Stomach (tissue), 9 donors: Measurements from ENCODE around the gene BRCA2. TPM values are rescaled to one million over a fixed set of nuclear protein-coding genes. Genes with fewer than 3 reads are reported as not detected.

Experiments
- DNase-seq, 2 donors: peaks; one replicate each; pipeline versions ENCODE4 v3.0.0 to v3.0.0-alpha.2; 2013 to 2019
- H3K27ac ChIP-seq, 5 donors: fragments of 200-600 bp in 4 of 5; sonication (generic) in 4 of 5; one replicate each; pipeline ENCODE4 v1.5.1; 2013 to 2019; ENCODE audit warnings: mild to moderate bottlenecking in 1 of 5, moderate library complexity in 1 of 5
- H3K27me3 ChIP-seq, 3 donors: fragments of 200-600 bp; sonication (generic); one replicate each; pipeline ENCODE4 v1.5.1; 2017 to 2019; ENCODE audit warnings: mixed run types in 1 of 3
- H3K36me3 ChIP-seq, 4 donors: fragments of 200-600 bp; sonication (generic); 1 replicate in 3 of 4; 2 replicates in 1 of 4; pipeline ENCODE4 v1.5.1; 2016 to 2019
- H3K4me1 ChIP-seq, 4 donors: fragments of 200-600 bp; sonication (generic); one replicate each; pipeline ENCODE4 v1.5.1; 2016 to 2019
- H3K4me3 ChIP-seq, 4 donors: fragments of 200-600 bp; sonication (generic) in 3 of 4; one replicate each; pipeline ENCODE4 v1.5.1; 2016 to 2019; ENCODE audit warnings: mild to moderate bottlenecking in 1 of 4
- H3K9me3 ChIP-seq, 4 donors: fragments of 200-600 bp; sonication (generic); one replicate each; pipeline ENCODE4 v1.5.1; 2016 to 2019
- CTCF ChIP-seq, 7 experiments: fragments of 450-650 bp in 4 of 7; fragments of 200-600 bp in 3 of 7; sonication (generic) in 3 of 7; IDR thresholded peaks; one replicate each; pipeline ENCODE4 v1.5.1; 2016 to 2019; ENCODE audit warnings: antibody characterized with exemption in 7 of 7, control low read depth in 2 of 7, mild to moderate bottlenecking in 1 of 7
- EP300 ChIP-seq: sonication (generic); formaldehyde crosslinking; IDR thresholded peaks from one replicate; pipeline ENCODE4 v1.6.1; 2017; ENCODE audit warnings: antibody characterized with exemption
- POLR2A ChIP-seq, 4 donors: fragments of 450-650 bp; IDR thresholded peaks; one replicate each; pipeline ENCODE4 v1.6.1; 2016; ENCODE audit warnings: antibody characterized with exemption in 4 of 4, control low read depth in 2 of 4, mild to moderate bottlenecking in 1 of 4, moderate library complexity in 1 of 4
- POLR2AphosphoS5 ChIP-seq, 3 donors: sonication (generic); formaldehyde crosslinking; IDR thresholded peaks; one replicate each; pipeline ENCODE4 v1.6.1; 2016; ENCODE audit warnings: antibody characterized with exemption in 3 of 3
- WGBS, 5 donors: extraction: QIAGEN DNeasy Blood & Tissue Kit in 3 of 5; methylation state at CpG; one replicate each; pipeline versions ENCODE4 v1.1.5 to v1.1.7; 2013 to 2018; 5-methylcytosine and 5-hydroxymethylcytosine counted together
- intact Hi-C: fragments of 100-400 bp; cut with DNase I; formaldehyde crosslinking; loops from one replicate; pipeline ENCODE4 v1.15.1; 2023; ENCODE audit warnings: low total_unique reads
- polyA plus RNA-seq, 3 donors: library from polyadenylated mRNA; stranded (reverse); fragments of 200-250 nt; gene quantifications; one replicate each; pipeline ENCODE4 v1.2.3, GENCODE V29; 2013
- total RNA-seq, 5 donors: library from RNA; depleted of rRNA; stranded (reverse); fragments of >200 nt; gene quantifications; one replicate each; pipeline versions ENCODE4 v1.1.0 to v1.2.3, GENCODE V29; 2014 to 2016
- donor health status: healthy with polysubstance abuse.
- donor health status: Bipolar disorder and iron deficiency.
- donor health status: healthy.

BRCA2 gene
- total and polyA plus RNA-seq, 8 donors = 0.53 to 16.2 (median 1.2) TPM

- no peak for TF ChIP-seq POLR2AphosphoS5 (IDR thresholded peaks at IDR 0.05)
- DNase-seq = no peak
- peaks cover 0 to 12% (median 0%) of the 10 kb centered on the region in 4 donors for H3K36me3 ChIP-seq
- peaks cover 14 to 32% (median 22%) of the 10 kb centered on the region in 4 donors for H3K4me1 ChIP-seq
- 94 to 98% (median 97%) methylated on average over 6 of the region's 6 CpGs for WGBS, 5 donors
- no peaks in the 10 kb centered on the region for H3K9me3 ChIP-seq
- H3K27me3 ChIP-seq = no peaks in the 10 kb centered on the region
- H3K4me3 ChIP-seq = no peak overlapping the region
- H3K27ac ChIP-seq = peak overlapping the region in 4 of 5 donors; percentile 86 to 95 (median 92)
- intact Hi-C loops = no loop called here
Observed at GRCh38 chr13:32429433-32429909, 114.2 kb downstream of the BRCA2 start.

- TF ChIP-seq POLR2AphosphoS5 (IDR thresholded peaks at IDR 0.05) (no peak), EP300 (no peak)
- H3K27ac ChIP-seq = no peak overlapping the region
- no peaks in the 10 kb centered on the region for H3K9me3 ChIP-seq
- H3K4me1 ChIP-seq = peaks cover 14 to 28% (median 22%) of the 10 kb centered on the region in 4 donors
- 71 to 83% (median 77%) methylated on average over 6 of the region's 6 CpGs for WGBS, 5 donors
- H3K36me3 ChIP-seq = peaks cover 0 to 12% (median 0%) of the 10 kb centered on the region in 4 donors
- no peak overlapping the region for H3K4me3 ChIP-seq
- DNase-seq = peak in 1 of 2 donors; percentile 15
- no peaks in the 10 kb centered on the region for H3K27me3 ChIP-seq
- intact Hi-C loops = no loop called here
Observed at GRCh38 chr13:32430018-32430747, 114.9 kb downstream of the BRCA2 start.

- H3K27ac ChIP-seq = no peak overlapping the region
- H3K9me3 ChIP-seq = no peaks in the 10 kb centered on the region
- WGBS, 5 donors = 87 to 95% (median 93%) methylated on average over 5 of the region's 5 CpGs
- H3K4me3 ChIP-seq = no peak overlapping the region
- H3K4me1 ChIP-seq = peaks cover 5 to 16% (median 11%) of the 10 kb centered on the region in 4 donors
- no peaks in the 10 kb centered on the region for H3K27me3 ChIP-seq
- intact Hi-C loops = no loop called here
- DNase-seq = no peak
- peaks cover 0 to 12% (median 0%) of the 10 kb centered on the region in 4 donors for H3K36me3 ChIP-seq
- no peak for TF ChIP-seq CTCF (IDR thresholded peaks at IDR 0.05)
- TF ChIP-seq EP300 = no peak
- TF ChIP-seq POLR2AphosphoS5 (IDR thresholded peaks at IDR 0.05) = no peak
- no peak for TF ChIP-seq POLR2A (IDR thresholded peaks at IDR 0.05)
Observed at GRCh38 chr13:32431361-32431760, 116.1 kb downstream of the BRCA2 start.

- TF ChIP-seq POLR2A (IDR thresholded peaks at IDR 0.05) = no peak
- no peak for TF ChIP-seq POLR2AphosphoS5 (IDR thresholded peaks at IDR 0.05)
- no peak for TF ChIP-seq EP300
- no peak for TF ChIP-seq CTCF (IDR thresholded peaks at IDR 0.05)
- intact Hi-C loops = no loop called here
- 82 to 91% (median 88%) methylated on average over 3 of the region's 3 CpGs for WGBS, 5 donors
Observed at GRCh38 chr13:32432856-32433255, 117.5 kb downstream of the BRCA2 start.

GRCh38 chr13:32438871-32439270, 123.6 kb downstream of the BRCA2 start:
- Histone ChIP-seq H3K4me3 (no peak overlapping the region), H3K9me3 (no peaks in the 10 kb centered on the region), H3K36me3 (peaks cover 4 to 22% (median 10%) of the 10 kb centered on the region in 4 donors), H3K27ac (no peak overlapping the region), H3K27me3 (no peaks in the 10 kb centered on the region), H3K4me1 (no peaks in the 10 kb centered on the region)
- DNase-seq = no peak
- no peak for TF ChIP-seq CTCF (IDR thresholded peaks at IDR 0.05)
- WGBS, 5 donors = 79 to 92% (median 91%) methylated on average over 4 of the region's 4 CpGs
- intact Hi-C loops = no loop called here

More at GRCh38 chr13:32432856-32433255, 117.5 kb downstream of the BRCA2 start:
- H3K27ac ChIP-seq = no peak overlapping the region
- H3K36me3 ChIP-seq = peaks cover 0 to 20% (median 0%) of the 10 kb centered on the region in 4 donors
- no peaks in the 10 kb centered on the region for H3K27me3 ChIP-seq
- no peaks in the 10 kb centered on the region for H3K9me3 ChIP-seq
- no peak overlapping the region for H3K4me3 ChIP-seq
- peaks cover 0 to 12% (median 8%) of the 10 kb centered on the region in 4 donors for H3K4me1 ChIP-seq
- no peak for DNase-seq
